Ammon's horn (tissue), 1 donor: ENCODE data around the gene TSEN54.

Experiments
- DNase-seq: peaks from one replicate; pipeline ENCODE4 v3.0.0-alpha.2; 2016; ENCODE audit warnings: low spot score

Gene TSEN54

DNA sequence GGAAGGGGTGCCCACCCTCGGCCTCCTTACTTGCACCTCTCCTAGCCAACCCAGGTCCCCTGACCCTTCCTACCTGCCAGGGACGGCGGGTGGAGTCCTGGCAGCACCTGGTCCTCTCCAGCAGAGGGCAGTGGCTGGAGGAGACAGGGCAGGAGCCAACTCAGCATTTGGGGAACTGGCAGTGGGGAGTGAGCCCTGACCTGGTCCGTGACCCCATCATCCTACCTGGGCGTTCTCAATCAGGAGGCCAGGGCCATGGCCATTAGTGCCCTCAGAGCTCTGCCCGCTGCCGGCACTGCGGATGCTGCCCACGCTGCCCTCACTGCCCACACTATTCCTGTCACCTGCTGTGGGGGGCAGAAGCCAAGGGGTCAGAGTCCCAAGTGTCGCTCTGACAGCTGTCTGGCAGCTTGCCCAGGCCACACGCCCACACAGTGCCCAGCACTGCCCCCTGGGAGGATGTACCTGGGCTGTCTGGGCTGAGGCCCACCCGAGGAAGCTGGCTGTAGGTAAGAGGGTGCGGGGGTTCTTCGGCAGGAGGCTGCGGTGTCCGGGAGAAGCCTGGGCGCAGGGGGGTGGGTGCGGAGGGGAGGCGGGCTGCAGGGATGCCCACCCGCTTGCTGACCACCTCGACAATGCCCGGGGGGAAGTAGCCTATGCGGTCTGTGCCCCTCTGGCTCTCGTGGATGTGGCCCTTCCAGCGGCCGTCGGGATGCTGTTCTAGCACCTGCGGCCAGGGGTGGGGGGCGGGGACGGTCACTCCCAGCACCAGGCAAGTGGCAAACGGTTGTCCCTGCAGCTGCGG, 11.8 kb upstream of the TSEN54 start:
- DNase-seq, result no peak

DNA sequence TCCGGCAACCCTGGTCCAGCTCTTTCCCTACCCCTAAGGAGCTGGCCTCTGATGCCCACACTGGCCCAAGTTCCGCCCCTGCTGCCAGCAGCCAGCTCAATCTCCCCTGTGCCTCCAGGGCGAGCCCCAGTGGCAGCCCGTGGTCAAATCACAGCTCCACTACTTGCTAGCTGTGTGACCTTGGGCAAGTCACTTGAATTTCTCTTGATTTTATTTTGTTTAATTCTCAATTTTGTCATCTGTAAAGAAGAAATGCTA, 11.2 kb upstream of the TSEN54 start:
- DNase-seq, result no peak

DNA sequence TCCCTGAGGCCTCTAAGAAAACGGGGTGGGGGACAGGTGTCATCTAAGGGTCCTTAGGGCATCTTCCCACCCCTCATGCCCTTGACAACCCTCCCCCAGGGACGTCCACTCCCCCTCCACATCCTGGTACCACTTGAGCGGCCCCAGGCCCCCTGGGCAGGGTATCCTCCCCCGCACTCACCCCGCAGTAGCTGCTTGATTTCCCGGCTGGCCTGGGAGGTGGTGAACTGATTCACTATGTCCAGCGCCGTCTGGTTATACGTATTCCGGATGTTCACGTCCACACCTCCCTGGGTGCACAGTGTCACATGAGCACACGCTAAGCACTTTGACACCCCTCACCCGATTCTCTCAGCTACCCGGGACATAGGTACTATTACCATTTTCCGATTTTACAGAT, 10.7 kb upstream of the TSEN54 start:
- no peak for DNase-seq

DNA sequence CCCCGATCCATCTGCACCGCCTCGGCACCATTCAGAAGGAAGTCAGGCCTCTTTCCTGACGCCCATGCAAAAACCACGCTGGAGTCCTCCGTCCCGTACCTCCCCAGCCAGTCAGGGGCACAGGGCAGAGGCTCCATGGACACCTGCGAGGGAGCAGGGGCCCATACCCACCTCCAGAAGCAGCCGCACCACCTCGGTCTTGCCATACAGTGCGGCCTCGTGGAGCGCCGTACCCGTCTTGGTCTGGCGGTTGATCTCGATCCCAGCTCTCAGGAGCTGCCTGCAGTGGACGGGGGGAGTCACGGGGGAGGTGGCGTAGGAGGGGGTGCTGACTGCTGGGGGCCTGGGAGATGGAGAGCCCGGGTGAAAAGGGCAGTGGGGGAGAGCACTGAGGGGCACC, 10.2 kb upstream of the TSEN54 start:
- no peak for DNase-seq

DNA sequence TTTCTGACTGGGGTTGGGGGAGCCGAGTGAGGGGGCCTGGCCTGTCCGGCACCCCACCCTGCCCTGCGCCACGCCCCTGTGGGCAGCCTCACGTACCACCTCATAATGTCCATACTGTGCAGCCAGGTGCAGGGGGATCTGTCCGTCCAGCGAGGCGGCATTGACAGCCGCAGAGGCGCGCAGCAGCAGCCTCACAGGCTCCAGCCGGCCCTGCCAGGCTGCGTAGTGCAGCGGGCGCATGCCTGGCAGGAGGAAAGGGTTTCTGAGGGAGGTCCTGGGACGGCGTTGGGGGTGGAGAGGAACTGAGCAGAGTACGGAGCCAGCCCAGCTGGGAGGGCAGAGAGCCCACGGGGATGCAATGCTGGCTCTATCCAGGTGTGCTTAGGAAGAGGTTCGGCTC, 9.4 kb upstream of the TSEN54 start:
- no peak for DNase-seq

DNA sequence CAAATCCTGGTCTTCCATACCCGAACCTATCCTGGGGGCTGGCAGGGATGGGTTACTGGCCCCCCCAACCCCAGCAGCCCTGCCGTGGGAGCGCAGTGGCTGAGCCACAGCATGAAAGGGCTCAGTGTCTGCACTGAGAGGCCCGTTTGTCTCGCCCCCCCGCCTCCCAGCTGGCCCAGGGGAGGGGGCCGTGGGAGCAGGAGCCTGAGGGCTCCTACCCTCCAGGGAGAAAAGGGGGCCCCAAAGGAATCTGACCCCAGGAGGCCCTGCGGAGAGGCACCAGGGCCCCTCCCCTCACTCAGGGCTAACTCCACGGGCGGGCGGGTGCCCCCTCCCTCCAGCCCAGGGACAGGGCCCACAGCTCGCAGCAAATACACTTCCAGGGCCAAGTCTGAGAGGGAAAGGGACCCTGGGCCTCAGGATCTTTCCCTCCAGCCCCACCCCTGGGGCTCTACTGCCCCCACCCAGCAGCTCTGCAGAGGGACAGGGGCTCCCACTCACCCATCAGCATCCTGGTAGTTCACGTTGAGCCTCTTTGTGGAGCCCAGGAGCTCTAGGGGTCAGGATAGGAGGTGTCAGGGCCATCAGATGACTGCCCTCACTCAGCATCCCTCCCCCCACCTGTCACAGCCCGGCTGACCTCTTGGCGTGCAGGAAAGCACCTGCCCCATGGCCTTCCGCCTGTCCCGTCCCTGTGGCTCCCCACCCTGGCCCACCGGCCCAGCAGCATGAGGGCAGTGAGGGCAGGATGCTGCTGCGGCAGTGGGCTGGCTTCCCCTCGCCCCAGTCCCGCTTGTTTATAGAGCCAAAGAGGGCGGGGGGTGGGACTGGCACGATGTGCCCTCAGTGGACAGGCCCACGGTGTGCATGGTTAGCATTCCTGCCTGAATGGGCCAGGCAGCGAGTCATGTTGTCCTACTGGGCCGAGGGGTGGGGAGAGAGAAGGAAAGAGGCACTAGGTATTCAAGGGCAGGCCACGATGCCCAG, 8.3 kb upstream of the TSEN54 start:
- peak; percentile 94 for DNase-seq

DNA sequence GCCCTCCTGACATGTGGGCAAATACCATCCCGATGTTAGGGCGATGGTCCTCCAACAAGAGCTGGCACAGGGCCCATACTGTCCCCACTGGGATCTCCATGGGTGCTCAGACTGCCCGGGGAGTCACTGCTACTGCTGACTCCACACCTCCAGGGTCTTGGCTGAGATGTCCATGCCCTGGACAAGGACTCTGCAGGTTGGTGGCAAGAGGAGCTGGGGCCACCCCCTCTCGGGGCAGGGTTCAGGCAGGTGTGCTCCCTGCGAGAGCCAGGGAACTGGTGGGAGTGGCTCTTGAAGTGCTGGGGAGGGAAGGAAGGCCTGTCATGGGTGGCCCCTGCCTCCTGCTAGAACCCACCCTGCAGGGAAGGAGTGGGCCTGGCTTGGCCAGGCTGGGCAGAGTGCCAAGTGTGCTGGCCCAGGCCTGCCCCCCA, 7.4 kb upstream of the TSEN54 start:
- DNase-seq, result no peak

DNA sequence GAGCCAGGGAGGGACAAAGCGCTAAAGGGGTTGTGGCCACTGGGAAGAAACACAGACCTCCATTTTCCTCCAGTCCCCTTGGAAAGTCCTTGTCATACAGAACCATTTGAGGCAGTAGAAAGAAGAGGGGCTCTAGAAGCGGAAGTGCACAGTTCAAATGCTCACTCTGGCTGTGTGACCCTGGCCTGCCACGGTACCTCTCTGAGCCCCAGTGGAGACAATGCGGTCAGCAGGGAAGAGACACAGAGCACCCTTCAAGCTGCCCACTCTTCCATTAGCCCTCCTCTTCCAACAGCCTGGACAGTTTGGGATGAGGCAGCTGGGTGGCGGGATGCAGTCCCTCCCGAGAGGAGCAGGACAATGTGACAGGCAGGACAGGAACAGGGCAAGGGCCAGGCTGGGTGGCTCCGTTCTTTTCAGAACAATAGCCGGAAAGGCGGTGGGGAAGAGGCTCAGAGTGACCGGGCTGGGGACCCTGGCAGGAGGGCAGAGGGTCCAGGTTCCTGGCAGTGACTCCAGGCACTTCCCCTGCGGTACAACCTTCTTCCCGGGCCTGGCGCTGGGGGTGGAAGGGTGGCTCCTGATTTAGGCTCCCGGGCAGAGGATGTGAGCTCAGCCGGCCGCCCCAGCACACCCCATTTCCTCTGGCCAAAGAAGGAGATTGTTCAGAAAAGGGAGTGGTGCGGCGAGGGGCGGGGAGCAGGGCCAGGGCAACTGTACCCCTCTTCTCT, 6.6 kb upstream of the TSEN54 start:
- DNase-seq, result no peak

DNA sequence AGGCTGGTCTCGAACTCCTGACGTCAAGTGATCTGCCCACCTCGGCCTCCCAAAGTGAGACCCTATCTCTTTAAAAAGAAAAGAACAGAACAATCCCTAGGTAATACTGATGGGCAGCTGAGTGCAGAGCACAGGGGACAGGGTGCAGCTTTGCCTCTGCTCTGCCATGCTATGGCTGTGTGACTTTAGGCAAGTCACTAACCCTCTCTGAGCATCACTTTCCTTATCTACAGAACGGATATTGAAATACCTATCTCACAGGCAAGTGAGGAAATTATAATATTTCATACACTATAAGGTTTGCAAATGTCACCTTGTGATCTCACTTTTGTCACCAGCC, 5.1 kb upstream of the TSEN54 start:
- DNase-seq, result no peak

DNA sequence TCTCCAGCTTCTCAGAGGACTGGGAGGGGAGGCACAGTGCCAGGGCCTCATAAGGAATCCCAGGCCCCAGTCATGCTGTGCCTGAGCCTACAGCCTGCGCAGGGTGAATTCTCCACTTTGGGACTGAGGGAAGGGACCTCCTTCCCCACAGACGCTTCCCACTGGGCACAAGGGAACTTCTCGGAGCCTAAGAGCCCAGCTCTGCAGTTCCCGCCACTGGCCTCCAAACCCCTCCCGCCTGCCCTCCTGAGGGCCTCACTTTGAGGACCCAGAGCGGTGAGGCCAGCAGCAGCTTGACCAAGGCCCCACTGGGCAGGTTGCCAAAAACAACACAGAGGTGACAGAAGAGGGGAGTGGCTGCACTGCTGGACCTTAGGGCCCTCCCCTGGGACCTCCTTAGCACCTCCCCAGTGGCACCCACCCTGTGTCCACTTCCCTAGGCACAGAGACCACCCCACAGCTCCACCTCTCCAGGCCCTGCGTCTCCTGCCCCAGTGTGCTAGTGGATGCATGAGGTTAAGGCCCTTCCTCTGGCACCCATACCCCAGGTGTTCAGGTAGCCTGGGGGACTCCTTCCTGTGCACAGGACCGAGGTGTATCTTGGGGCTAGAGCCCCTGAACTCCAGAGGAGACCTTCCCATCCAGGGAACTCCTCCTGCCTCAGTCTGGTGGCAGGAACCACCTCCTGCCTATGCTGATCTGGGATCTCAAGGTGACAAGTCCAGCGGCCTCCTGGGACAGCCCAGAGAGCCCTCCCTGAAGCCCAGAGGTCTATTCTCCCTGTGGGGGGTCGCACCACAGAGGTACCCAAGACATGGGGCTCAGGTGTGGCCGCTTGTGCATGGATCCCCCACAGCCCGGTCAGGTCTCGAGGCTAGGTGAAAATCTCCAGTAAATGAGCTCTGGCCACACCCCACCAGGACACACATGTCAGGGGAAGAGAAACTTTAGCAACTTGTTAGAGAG, 4.4 kb upstream of the TSEN54 start:
- DNase-seq, result no peak

DNA sequence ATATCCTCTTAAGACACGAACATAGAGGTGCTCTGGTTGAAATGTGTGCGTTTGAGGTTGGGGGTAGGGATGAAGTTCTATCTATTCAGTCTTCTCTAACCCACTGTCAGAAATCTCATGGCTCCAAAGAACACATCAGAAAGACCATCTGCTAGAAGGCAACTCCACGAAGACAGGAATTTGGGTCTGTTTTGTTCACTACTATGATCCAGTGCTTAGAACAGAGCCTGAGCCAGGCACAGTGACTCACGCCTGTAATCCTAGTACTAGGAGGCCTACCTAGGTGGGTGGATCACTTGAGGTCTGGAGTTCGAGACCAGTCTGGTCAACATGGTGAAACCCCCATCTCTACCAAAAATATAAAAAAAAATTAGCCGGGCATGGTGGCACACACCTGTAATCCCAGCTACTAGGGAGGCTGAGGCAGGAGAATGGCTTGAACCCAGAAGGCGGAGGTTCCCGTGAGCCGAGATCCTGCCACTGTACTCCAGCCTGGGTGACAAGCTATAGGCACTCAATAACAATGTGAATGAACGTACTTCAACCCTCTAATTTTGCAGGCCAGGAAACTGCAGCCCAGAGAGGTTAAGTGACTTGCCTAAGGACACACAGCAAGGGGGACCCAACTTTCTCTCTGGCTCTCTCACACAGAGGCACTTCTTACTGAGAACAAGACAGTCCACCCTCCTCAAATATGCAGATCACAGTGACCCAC, 3.2 kb upstream of the TSEN54 start:
- no peak for DNase-seq

DNA sequence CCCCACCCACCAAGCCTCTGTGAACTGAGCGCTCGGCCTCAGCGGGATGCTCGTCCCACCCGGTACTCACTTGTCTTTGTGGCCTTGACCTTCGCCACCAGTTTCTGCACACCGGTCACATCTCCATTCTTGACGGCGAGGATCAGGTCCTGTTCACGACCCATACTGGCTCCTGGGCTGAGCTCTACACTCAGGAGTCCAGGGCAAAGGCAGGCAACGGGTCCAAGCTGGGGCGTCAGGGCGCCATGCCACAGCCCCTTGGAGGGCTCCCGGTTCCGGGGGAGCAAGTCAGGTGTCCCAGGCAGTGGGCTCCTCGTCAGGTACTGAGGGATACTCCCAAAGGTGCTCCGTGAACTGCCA, 2.7 kb upstream of the TSEN54 start:
- no peak for DNase-seq

DNA sequence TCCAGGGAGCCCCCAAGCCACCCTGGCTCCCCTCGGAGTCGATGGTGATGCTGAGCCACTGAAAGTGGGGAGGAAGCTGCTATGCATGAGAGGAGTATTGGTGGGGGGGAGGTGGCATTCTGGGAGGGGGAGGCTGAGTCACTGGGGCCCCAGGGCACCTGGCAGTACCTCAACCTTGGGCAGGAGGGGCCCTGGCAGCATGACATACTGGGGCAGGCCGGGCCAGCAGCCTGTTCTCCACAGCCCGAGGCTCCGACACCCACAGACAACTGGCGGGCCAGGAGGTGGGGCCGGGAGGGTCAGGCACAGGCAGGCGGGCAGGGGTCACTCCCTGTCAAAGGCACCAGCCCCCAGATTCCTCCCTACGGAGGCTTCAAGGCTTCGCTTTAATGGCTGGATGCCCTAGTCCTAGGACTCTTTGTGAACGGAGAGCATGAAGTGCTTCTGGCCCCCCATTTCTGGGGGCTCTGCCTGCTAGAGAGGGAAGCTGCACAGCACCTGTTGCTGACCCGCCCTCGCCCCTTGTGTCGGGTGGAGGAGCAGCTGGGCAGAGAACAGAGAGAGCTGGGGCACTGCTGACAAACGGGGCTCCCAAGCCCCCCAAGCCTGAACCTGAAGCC, 1.9 kb upstream of the TSEN54 start:
- DNase-seq, result no peak

DNA sequence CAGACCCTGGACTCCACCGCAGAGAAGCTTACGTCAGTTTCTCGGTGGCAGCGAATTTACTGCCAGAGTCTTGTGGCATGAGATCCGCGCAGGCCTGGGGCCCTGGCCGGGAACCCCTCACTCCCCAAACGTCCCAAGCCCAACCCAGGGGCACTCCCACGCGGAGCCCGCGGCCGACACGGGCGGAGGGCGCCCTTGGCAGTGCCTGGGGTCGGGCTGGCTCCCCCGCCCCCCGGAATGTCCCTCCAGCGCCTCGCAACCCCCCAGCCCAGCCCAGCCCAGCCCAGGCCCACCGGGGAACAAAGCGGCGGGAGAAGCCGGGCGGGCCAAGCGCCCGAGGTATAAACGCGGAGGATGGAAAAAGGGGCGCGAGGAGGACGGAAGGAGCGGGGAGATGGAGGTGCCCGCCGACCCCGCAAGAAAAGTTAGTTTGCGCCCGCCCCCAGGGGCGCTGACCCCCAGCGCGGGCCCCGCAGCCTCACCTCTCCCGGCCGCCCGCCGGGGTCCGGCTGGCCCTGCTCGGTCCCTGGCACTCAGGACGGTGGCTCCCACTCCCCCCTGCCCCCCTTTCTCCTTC, 1.3 kb upstream of the TSEN54 start:
- DNase-seq, result no peak

DNA sequence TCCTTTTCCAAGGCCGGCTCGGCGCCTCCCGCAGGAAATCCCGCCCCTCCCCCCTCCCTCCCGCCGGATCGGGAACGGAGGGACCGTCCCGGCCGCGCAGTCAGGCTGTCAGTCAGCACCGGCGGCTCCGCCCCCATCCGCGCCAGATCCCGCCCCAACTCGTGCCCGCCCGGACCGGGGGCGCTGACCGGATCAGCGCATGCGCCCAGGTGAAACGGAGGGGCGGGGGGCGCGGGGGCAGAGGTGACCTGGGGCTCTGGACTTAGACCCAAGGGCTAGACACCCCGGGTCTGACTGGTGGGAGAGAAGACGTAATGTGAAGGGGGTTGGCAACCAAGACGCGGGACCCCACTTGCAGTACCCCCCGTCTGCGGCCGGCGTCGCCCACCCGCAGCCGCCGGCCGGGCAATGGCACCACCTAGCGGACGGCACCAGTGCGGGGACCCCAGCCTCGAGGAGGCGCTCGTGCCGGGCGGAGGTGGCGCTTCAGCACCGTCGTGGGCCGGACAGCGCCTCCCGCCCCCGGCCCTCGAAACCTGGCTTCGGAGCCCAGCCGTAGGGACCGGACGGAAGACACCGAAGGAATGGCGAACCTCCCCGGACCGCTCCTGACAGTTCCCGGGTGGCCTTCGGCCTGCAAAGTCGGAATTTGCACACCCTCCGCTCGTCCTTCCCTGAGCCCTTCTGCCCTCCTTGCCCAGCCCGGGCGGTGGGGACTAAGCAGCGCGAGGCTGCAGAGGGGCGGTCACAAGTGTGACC, 653 bp upstream of the TSEN54 start, which contains the start of gene CASKIN2:
CASKIN2 (minus strand) TSS at position 42 of the 759 bp plus-strand sequence. CDS start 1,733 bp downstream, outside the sequence.
- peak; percentile 95 for DNase-seq

DNA sequence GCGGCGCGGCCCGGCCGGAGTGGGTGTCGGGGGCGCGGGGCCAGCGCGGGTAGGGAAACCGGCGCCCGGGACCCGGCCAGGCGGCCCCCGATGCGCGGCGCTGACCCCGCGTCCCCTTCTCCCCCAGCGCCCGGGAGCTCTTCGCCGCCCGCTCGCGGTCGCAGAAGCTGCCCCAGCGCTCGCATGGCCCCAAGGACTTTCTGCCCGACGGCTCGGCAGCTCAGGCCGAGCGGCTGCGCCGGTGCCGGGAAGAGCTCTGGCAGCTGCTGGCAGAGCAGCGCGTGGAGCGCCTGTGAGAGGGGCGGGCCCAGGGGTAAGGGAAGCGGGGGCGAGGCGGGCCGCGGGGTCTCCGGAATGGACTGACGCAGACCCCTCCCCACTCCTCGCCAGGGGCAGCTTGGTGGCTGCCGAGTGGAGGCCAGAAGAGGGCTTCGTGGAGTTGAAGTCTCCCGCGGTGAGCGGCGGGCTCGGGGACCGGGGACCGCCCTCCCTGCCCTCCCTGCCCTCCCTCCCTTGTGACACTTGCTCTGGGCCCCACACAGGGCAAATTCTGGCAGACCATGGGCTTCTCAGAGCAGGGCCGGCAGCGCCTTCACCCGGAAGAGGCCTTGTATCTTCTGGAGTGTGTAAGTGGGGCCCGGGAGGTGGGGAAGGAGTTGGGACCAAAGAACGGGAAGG, 430 bp downstream of the TSEN54 start:
- DNase-seq, result no peak

DNA sequence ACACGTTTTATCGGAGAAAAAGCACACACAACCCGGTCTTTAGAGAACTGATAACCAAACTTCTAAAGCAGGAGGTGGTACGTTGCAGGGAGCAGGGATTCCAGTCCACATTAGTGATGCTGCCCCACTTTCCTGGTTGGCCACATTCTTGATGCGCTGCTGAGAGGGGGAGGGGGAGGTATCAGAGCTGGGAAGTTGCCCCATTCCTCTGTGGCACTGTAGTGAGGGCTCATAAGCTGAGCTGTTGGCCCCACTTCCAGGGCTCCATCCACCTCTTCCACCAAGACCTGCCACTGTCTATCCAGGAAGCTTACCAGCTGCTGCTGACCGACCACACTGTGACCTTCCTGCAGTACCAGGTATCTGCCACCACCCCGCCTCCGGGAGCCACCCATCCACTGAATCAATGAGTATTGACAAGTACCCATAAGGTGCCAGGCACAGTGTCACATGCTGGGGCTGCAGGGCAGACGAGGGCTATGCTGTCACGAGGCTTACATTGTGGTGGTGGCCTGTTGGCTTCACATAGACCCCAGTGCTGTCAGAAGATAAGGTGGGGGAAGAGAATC, 1.1 kb downstream of the TSEN54 start:
- no peak for DNase-seq

DNA sequence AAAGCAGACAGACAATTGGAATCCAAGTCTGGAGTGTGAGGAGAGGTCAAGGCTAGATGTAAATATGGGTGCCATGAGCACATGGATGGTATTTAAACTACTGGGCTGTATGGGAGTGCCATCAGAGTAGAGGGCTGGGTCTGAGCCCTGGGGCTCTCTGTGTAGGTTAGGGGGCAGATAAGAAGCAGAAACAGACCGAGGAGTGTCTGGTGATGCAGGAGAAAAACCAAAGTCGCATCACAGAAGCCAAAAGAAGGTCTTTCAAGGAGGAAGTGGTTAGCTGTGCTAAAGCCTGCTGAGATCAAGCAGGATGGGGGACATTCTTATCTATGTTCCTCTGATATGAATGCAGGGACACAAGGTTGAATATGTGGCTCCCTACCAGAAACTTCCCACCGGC, 1.9 kb downstream of the TSEN54 start:
- DNase-seq, result no peak
